HL-60 (cell line): ENCODE data around the gene AGPAT4.

Experiments used
- DNase-seq, 2 experiments: peaks; one replicate each; pipeline ENCODE4 v3.0.0-alpha.2; 2010 to 2020; ENCODE audit warnings: low read depth in 1 of 2, low spot score in 1 of 2
- H3K27ac ChIP-seq: fragments of 250-450 bp; sonication (Bioruptor Pico); replicated peaks from 2 replicates; pipeline ENCODE4 v1.5.1; 2020; ENCODE audit warnings: mild to moderate bottlenecking, moderate library complexity
- H3K27me3 ChIP-seq: fragments of 250-450 bp; sonication (Bioruptor Pico); 2 replicates; pipeline ENCODE4 v1.5.1; 2021; ENCODE audit warnings: mild to moderate bottlenecking, moderate library complexity; ENCODE audit not compliant: insufficient read depth, poor library complexity, severe bottlenecking
- H3K4me3 ChIP-seq: replicated peaks from 2 replicates; pipeline ENCODE4 v1.5.1; 2011; ENCODE audit warnings: mild to moderate bottlenecking, control low read depth, low read length; ENCODE audit not compliant: insufficient read depth
- GABPA ChIP-seq: IDR thresholded peaks from 2 replicates; pipeline ENCODE4 v1.6.1; 2012; ENCODE audit warnings: low read depth
- POLR2AphosphoS5 ChIP-seq: IDR thresholded peaks from 2 replicates; pipeline ENCODE4 v1.6.1; 2012; ENCODE audit warnings: low read depth
- SPI1 ChIP-seq: IDR thresholded peaks from 2 replicates; pipeline ENCODE4 v1.6.1; 2012; ENCODE audit warnings: low read depth, mild to moderate bottlenecking, borderline replicate concordance
- TF ChIP-seq, protein P1 (sequence below): IDR thresholded peaks from 2 replicates; pipeline ENCODE4 v1.6.1; 2012; ENCODE audit warnings: low read depth; ENCODE audit not compliant: insufficient replicate concordance
- TF ChIP-seq, protein P2 (sequence below): IDR thresholded peaks from one replicate; pipeline ENCODE4 v1.5.1; 2011; ENCODE audit warnings: low read length, control low read depth, inconsistent platforms; ENCODE audit not compliant: insufficient read depth

The AGPAT4 gene

DNA sequence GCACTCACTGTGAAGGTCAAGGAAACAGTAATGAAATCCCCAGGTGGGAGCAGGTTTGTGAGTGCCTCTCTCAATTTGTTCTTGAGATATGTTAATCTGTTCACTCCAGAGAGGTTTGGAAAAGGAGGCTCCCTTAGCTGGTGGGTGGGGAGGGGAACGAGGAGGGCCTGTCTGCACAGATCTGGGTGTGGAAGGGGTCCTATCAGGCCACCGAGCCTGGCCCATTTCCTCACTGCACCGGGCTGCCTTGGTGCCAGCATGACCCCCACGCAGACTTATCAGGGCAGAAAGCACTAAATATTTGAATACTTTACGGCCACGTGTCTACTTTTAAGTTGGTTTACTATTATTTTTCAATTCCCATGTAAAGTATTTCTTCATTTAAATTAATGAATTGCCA, 8.3 kb downstream of the AGPAT4 start:
- DNase-seq, result no peak
- Histone ChIP-seq H3K4me3 (no peak overlapping the region), H3K27me3 (no peaks in the 10 kb centered on the region), H3K27ac (no peak overlapping the region)
- no peak for TF ChIP-seq POLR2AphosphoS5
- TF ChIP-seq SPI1, result no peak
- TF ChIP-seq, protein P1, sequence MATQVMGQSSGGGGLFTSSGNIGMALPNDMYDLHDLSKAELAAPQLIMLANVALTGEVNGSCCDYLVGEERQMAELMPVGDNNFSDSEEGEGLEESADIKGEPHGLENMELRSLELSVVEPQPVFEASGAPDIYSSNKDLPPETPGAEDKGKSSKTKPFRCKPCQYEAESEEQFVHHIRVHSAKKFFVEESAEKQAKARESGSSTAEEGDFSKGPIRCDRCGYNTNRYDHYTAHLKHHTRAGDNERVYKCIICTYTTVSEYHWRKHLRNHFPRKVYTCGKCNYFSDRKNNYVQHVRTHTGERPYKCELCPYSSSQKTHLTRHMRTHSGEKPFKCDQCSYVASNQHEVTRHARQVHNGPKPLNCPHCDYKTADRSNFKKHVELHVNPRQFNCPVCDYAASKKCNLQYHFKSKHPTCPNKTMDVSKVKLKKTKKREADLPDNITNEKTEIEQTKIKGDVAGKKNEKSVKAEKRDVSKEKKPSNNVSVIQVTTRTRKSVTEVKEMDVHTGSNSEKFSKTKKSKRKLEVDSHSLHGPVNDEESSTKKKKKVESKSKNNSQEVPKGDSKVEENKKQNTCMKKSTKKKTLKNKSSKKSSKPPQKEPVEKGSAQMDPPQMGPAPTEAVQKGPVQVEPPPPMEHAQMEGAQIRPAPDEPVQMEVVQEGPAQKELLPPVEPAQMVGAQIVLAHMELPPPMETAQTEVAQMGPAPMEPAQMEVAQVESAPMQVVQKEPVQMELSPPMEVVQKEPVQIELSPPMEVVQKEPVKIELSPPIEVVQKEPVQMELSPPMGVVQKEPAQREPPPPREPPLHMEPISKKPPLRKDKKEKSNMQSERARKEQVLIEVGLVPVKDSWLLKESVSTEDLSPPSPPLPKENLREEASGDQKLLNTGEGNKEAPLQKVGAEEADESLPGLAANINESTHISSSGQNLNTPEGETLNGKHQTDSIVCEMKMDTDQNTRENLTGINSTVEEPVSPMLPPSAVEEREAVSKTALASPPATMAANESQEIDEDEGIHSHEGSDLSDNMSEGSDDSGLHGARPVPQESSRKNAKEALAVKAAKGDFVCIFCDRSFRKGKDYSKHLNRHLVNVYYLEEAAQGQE, result no peak
- TF ChIP-seq, protein P2, sequence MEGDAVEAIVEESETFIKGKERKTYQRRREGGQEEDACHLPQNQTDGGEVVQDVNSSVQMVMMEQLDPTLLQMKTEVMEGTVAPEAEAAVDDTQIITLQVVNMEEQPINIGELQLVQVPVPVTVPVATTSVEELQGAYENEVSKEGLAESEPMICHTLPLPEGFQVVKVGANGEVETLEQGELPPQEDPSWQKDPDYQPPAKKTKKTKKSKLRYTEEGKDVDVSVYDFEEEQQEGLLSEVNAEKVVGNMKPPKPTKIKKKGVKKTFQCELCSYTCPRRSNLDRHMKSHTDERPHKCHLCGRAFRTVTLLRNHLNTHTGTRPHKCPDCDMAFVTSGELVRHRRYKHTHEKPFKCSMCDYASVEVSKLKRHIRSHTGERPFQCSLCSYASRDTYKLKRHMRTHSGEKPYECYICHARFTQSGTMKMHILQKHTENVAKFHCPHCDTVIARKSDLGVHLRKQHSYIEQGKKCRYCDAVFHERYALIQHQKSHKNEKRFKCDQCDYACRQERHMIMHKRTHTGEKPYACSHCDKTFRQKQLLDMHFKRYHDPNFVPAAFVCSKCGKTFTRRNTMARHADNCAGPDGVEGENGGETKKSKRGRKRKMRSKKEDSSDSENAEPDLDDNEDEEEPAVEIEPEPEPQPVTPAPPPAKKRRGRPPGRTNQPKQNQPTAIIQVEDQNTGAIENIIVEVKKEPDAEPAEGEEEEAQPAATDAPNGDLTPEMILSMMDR, result no peak
- no peak for TF ChIP-seq GABPA

DNA sequence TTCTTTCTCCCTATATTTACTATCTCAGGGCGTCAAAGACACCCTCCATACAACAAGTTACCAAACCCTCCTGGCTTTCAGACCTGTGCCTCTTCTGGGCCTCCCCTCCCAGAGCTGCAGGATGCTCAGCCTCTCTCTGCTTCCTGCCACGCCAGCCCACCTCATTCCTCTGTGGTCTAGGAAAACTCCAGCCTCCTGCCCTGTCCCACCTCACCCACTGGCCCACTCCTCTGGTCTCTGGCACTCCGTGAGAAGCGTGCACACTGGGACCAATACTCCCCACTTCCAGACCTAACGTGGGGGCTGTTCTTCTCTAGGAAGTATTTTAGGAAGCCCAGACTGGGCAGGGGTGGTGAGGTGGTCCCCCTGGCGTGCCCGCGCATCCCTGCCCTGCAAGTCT, 9.7 kb downstream of the AGPAT4 start:
- DNase-seq, result no peak

DNA sequence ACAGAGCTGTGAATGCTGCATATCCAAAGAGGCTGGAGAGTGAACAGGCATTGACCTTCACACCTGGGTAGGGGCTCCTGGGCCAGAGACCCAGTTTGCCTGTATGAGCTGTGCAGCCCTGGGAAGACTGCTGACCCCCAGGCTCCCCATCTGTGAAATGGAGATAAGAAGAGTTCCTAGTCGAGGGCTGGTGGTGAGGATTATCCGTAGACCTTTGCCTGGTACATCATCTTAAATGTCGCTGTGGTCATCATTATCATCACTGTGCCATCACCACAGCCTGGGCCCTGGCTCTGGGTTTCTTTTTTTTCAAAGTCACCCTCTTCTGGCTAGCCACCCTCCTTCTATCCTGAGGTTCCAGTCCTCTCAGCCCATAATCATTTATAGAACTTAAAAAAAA, 12.0 kb downstream of the AGPAT4 start:
- Histone ChIP-seq H3K27ac (no peak overlapping the region), H3K27me3 (no peaks in the 10 kb centered on the region), H3K4me3 (no peak overlapping the region)
- no peak for DNase-seq
- TF ChIP-seq POLR2AphosphoS5 (no peak), SPI1 (no peak), GABPA (no peak)
- TF ChIP-seq, protein P1, result no peak
- TF ChIP-seq, protein P2, result no peak

More for the DNA sequence above, 9.7 kb downstream of the AGPAT4 start:
- no peak overlapping the region for H3K27ac ChIP-seq
- H3K4me3 ChIP-seq, result no peak overlapping the region
- TF ChIP-seq, protein P1, result no peak
- no peak for TF ChIP-seq POLR2AphosphoS5
- TF ChIP-seq, protein P2, result no peak
- TF ChIP-seq SPI1, result no peak
- no peak for TF ChIP-seq GABPA
- H3K27me3 ChIP-seq, result no peaks in the 10 kb centered on the region
